T-helper 2 cell (primary cell): Measurements from ENCODE around the gene GOLT1B.
"Not testable (repeated sequence)": the region's sequence is repeated elsewhere in the genome, so short reads cannot be mapped to it uniquely, and the experiment has no call there.

Source experiments
- DNase-seq, 5 experiments: peaks; one replicate each; pipeline versions ENCODE4 v3.0.0 to v3.0.0-alpha.2; 2012 to 2022
- total RNA-seq, 2 donors: gene quantifications; one replicate each; lab custom pipeline; 2026; lab: John Stamatoyannopoulos, UW

Gene GOLT1B, protein sequence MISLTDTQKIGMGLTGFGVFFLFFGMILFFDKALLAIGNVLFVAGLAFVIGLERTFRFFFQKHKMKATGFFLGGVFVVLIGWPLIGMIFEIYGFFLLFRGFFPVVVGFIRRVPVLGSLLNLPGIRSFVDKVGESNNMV
- total RNA-seq = 35.9 to 41.9 reads per million in 2 donors

DNA sequence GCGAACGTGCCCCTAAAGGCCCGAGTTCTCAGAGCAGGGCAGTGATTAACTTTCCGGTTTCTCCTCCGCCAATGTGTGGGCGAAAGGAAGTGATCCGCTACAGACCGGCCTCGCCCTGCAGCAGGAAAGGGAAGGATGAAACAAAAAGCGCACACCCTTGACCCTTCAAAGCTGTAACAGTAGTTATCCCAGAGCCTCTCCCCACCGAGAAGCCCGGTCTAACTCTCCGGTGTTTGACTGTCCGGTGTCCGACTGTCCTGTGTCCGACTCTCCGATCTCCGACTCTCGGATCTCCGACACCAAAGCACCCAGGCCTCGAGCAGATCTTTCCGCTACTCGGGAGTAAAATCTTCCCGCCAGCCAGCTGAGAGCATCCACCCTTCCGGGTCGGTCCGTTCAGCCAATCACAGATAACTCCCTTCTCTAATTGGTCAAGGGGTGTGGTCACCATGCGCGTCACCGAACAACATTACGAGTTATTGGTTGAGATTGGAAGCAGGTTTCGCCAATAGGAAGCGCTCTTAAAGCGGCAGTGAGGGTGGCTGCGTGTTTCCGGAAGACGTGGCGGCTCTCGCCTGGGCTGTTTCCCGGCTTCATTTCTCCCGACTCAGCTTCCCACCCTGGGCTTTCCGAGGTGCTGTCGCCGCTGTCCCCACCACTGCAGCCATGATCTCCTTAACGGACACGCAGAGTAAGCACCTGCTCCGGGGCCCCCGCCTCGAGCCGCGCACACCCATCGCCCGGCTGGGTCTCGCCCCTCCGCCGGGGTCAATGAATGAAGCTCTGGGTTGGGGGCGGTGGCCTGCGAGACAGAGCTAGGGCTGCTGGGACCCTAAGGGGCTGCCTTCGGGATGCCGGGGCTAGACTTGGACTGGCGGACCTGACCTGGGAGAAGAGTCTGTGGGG lies at the start of gene GOLT1B, which contains the start of gene RECQL:
TSS of gene GOLT1B (plus strand) at position 532 of the 906 bp plus-strand sequence. CDS start at position 667, 135 bp downstream.
TSS of gene RECQL (minus strand) at position 378 of the 906 bp plus-strand sequence. CDS start 2,065 bp downstream, outside the sequence.
- DNase-seq = peak; percentile 59 to 98 (median 84)

DNA sequence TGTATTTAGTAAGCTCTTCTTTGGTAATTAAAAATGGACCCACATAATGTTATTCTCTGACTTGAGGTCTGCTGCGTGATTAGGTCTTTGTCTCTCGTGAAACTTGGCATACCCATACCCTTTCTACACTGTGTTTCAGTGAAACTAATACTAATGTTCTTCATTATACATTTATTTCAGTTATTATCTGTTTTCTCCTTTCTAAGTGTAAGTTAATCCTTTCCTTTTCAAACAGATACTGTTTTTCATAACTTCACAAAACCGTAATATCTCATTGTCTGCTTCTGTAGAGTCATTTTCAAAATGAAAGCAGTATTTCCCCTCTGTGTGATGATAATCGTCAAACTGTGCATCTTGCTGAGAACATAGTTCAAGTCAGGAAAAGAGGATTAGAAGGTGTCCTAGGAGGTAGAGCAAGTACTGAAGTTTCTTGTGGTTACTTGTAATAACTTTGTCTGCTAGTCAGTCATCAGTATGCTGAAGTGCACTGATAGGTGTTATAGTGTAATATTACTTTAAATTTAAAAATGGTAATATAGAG lies 48.2 kb upstream of the GOLT1B start:
- DNase-seq = peak in 1 of 5 experiments; percentile 88

DNA sequence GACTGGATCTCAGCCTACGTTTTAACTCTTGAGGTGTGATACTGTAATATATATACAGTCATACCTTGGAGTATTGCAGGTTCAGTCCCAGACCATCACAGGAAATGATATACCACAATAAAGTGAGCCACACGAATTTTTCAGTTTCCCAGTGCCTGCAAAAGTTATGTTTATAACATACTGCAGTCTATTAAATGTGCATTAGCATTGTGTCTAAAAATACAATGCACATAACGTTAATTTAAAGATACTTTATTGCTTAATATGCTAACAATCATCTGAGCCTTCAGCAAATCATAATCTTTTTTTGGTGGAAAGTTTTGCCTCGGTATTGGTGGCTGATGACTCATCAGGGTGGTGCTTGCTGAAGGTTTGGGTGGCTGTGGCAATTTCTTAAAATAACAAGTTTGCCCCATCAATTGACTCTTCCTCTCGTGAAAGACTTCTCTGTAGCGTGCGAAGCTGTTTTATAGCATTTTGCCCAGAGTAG lies 45.3 kb upstream of the GOLT1B start:
- DNase-seq = peak in 3 of 5 experiments; percentile 8 to 93 (median 41)

DNA sequence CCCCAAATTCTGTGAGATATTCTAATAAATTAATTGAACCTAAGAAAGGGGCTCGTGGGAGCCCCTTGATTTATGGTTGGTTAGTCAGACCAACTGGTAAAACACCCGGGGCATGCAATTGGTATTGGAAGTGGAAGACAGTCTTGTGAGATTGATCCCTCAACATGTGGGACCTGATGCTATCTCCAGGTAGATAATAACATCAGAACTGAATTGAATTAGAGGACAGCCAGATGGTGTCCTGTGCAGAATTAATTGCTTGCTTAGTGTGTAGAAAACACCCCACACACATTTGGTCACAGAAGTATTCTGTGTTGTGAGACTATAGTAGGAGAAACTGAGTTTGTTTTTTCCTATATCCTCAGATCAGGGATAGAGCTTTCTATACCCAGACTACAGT lies 42.1 kb upstream of the GOLT1B start:
- no peak for DNase-seq

DNA sequence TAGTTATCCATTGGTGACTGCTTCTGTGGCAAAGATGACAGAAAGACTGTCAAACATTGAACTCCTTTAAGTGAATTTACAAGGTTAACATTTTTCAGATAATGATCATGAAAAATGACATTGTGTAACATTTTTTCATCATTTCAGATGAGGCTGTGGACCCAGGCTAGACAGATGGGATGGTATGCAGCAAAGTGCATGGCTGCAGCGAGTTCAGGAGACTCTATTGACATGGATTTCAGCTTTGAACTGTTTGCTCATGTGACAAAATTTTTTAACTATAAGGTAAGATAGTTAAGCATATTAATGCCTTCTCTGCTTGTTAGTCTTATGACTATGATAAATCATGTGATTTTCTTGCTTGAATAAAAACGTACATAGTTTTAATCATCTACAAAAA lies 34.3 kb upstream of the GOLT1B start:
- not testable (repeated sequence) for DNase-seq

DNA sequence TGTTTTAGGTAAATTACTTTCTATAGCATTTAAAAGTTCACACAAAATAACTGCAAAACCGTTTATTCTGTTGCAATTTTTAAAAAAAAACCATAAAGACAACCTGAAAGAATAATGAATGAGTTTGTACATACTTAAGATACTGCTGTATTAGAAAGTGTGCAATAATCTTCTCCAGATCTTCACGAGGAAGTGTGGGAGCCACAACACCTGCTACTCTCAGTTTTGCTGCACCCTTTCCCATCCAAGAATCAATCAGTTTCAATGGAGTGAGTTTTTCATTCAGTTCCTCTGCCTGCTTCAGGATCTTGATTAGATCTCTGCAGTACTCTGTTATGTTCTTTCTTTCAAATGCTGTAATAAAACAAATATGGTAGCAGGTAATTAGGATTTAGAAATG lies 30.3 kb upstream of the GOLT1B start:
- DNase-seq = no peak

DNA sequence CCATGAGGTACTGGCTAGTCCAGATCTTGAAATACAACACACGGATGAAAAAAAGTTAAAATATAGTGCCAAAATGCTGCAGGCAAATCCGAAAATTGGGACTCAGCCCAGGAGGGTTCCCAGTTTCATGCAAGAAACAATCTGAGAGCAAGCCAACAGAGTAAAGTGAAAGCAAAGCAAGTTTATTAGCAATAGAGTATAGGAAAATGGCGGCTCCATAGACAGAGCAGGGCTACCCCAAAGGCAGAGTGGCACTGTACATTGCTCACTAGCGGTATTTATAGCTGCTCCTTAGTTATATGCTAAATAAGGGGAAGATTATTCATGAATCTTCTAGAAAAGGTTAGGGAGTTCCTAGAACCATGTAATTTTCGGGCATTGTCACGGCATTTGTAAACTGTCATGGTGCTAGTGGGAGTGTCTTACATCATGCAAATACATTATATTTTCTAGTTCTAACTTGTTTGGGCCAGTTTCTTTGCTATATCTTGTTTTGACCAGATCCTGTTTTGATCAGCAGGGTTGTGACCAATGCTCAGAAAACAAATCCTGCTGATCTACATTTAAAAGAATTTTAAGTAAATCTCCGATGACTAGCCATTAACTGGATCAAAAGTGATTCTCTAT lies 29.3 kb upstream of the GOLT1B start:
- no peak for DNase-seq

DNA sequence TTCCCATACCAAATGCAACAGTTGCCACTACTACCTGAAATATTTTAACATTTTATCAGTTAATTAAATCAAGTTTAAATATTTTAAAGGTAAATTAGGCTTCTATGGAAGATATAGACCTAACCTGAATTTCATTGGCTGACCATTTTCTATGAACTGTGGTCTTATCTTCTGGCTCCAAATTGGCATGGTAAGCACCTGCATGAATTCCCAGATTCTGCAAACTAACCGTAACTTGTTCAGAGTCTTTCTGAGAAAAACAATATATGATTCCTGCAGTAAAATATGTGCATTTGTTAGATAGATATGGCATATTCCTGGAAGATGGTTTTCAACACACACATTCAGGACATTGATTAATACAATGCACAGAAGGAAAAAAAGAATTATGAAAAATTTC lies 26.0 kb upstream of the GOLT1B start:
- DNase-seq = no peak

DNA sequence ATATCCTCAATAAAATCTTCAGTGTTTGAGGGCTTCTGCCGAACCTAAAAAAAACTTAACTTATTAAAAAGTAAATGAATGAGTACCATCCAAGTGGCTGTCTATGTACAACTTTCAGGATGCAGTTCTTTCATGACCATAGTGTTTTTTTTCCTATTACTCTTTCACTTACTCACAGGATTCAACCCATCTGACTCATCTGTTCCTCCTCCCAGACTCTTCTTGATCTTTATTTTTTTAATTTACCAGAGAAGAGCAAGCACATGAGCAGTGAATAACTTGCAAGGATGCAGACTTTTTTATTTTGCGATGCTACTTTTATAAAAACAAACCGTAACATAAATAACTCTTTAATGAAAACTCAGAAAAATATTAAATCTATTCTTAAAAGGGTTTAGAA lies 24.6 kb upstream of the GOLT1B start:
- DNase-seq = no peak

DNA sequence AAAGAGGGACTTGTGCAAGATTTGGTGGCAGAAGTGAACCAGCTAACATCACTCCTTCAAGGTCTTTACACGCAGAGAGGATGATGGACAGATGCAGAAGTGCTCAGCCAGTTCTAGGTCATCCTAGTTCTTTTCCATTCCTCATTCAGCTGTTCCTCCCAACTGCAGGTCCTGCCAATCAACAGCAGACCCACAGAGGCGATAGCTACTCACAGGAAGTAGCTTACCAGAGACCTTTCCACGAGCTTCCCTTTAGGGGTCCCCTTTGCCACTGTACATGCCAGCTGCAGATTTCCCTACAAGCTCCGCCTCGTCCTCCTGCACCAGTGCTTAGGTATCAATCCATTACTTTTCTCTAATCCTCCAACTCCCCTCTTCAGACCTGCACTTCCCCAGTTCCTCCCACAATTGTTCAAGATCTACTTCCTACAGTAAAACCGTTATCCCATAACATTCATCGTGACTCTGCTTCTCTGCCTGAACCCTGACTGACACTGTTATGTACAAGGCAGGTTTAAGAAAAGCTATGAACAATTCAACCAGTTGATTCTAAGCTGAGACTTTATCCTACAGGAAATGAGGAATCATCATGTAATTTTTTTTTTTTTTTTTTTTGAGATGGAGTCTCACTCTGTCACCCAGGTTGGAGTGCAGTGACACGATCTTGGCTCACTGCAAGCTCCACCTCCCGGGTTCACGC lies 22.7 kb upstream of the GOLT1B start:
- DNase-seq = no peak

DNA sequence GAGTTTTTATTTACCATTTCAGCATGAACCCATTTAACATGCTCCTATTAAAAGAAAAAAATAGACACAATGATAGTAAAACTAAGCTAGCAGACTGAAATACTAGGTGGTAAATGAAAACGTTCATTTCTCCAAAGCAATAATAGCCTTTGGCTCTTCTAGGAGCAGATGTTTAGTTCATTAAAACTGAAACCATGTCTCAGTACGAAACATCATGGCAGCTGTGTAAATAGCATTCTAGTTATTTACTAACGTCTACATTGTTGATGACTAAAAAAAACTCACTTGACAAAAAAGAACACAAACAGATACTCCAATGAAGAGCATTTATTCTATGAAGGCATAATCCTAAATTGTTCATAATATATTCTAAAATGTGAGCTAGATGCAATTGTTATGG lies 18.1 kb upstream of the GOLT1B start:
- DNase-seq = no peak

DNA sequence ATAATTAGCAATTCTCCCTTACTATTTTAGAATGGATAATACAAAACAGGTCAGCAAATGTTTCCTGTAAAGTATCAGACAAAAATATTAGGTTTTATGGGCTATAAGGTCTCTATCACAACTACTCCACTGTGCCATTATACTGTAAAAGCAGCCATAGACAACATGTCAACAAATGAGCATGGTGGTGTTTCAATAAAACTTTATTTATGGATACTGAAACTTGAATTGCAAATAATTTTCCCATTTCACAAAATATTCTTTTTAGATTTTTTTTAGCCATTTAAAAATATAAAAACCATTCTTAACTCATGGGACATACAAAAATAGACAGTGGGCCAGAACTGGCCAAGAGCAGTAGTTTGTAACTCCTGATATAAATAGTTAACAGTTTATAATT lies 15.6 kb upstream of the GOLT1B start:
- DNase-seq = no peak

DNA sequence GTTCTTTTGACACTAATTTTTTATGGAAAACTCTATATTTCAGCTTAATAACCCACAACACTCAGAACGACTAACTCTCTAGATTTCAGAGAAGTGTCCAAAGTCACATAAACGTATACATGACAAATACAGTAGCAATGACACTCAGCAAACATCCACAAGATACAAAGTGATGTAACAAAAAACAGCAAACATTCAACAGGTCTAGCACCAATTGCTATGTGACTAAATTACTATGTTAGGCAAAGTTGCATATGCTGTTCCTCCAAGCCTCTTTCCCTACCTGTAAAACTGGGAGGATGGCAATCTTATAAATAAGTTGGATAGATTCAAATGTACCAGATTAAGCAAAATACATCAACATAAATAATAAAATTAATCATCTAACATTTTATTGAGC lies 1.8 kb upstream of the GOLT1B start:
- no peak for DNase-seq

DNA sequence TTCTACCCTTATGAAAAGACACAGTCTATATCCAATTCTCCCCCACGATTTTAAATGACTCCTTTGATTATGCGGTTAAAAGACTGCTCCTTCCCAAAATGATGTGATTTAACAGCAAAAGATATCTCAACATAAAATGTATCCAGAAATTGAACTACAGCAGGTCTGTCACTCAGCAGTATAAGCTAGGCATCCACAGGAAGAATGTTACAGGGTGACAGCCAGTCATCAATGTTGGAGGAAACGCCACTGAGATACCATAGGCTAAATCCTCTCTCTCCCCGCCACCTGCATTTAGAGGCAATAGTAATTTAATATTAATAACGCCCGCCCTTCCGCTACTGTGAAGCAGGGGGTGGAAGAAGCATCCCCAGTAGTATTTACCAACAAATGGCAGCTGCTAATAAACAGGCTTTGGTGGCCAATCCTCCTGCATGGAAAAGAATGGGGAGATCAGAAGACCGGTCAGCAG lies 767 bp upstream of the GOLT1B start:
- no peak for DNase-seq

DNA sequence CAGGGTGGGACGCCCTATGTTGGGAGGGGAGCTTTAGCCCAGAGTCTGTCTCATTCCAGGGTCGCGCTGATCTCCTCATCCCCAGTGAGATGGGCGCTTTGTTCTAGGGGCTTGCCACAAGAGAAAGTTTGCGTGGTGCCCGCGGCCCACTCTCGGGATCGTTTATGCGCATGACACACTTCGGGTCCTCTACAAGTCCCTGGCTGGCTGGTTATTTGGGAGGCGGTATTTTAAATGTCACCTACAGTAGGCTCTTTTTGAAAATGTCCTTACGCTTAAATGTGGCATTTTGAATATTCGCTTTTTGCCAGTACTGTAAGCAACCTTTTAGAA lies 541 bp downstream of the GOLT1B start:
- peak in 4 of 5 experiments; percentile 10 to 60 (median 22) for DNase-seq

DNA sequence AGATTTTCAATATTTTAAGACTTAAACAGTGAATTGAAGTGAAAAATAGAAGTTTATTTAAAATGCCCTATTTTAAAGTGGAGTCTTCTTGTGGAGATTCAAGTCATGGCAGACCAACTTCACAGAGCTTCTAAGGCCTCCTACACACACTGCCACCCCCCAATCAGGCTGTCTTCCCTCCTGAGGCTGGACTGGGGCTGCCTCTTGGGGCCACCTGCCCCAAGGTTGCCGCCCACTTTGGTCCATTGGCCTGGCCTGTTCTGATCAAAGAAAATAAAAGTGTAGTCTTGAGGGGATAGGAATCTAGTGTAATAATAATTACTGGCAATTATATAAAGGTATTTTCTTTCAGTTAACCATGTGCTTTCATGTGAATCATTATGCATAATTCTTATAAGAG lies 1.3 kb downstream of the GOLT1B start:
- no peak for DNase-seq

DNA sequence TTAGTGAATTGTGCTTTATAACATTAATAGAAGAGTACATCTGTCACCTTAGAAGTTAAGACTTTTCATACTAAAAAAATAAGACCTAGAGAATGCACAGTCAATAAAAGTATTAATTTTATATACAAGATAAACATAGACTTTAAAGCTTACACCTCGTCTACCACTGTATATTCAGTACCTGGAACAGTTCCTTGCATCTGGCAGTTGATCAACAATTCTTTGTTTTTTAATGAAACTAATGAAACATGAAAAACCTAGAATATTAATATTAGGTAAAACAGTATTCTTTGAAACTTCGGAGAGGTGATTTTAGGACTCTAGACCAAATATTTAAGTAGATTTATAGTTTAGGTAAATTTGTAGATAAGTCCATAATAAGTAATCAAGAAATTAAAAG lies 4.3 kb downstream of the GOLT1B start:
- no peak for DNase-seq

DNA sequence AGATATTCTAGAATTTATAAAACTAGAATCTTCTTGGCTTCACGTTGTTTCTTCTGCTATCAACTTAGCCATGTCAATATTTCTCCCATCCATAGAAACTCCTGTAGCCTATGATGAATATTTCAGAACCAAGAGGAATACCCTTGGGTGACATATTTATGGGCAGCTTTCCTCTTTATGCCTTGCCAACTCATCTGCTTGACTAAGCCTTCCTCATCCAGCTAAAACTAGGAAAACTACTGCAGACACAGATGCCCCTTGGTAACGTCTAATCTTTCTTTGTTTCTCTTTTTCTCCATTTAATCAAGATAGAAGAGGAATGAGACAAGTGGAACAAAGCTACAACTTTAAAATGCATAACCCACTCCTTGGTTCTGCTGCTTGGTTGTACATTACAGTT lies 6.3 kb downstream of the GOLT1B start:
- no peak for DNase-seq

DNA sequence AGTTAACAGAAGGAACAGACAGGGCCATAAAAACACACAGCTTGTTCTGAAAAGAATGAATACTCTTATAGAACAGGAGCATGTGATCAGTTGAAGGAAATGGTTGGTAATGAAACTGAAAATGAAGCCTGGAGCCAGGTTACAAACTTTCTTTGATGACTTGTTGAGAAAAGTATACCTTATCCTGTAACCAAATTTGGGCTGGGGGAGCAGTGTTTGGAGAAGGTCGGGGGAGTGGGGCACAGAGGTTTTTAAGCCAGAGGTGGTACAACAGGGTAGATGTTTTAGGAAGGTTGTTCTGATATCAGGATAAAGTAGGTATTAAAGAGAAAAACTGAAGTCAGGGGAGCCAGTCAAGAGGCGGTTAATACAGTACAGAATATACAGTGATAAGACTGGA lies 8.2 kb downstream of the GOLT1B start:
- DNase-seq = peak in 1 of 5 experiments; percentile 70

DNA sequence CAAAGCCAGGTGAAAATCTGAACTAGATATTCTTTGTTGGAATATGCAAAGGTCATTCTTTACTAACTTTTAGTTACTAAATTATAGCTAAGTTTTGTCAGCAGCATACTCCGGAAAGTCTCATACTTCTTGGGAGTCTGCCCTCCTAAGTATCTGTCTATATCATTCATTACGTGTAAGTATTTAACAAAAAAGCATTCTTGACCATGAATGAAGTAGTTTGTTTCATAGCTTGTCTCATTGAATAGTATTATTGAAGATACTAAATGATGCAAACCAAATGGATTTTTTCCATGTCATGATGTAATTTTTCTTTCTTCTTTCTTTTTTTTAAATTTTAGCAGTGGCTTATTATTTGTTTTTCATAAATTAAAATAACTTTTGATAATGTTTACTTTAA lies 14.7 kb downstream of the GOLT1B start:
- no peak for DNase-seq

DNA sequence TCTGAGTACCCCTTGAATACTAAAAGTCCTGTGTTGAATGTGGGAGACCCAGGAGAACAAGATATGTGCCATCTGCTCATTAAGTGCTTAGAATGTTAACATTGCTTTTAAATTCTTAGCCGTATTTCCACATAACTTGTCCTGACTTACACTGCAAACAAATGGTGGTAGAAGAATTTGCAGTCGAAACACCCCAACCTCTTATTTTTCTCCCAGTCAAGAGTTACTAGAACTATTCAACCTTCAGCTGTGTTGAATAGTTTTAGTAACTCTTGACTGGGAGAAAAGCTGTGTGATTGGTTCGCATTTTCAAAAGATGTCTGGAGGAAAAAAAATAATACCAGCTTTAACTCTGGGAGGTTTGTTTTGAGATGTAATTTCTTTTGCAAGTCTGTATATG lies 16.9 kb downstream of the GOLT1B start:
- no peak for DNase-seq

DNA sequence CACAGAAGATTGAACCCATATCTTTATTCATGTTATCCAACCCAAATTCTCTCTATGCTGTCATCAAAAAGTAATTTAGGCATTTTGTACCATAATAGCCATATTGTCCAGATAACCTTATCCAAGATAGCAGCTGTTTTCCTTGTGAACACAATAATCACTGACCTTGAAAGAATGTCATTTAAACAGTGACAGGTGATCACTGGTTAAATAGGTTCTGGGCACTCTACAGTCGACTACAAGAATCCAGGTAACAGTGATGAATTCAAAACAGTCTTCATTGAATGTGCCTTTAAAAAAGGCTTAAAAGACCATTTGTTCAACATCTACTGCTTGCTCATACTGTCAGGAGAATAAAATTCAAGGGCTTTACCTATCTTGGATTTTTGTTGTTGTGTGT lies 20.0 kb downstream of the GOLT1B start:
- no peak for DNase-seq

DNA sequence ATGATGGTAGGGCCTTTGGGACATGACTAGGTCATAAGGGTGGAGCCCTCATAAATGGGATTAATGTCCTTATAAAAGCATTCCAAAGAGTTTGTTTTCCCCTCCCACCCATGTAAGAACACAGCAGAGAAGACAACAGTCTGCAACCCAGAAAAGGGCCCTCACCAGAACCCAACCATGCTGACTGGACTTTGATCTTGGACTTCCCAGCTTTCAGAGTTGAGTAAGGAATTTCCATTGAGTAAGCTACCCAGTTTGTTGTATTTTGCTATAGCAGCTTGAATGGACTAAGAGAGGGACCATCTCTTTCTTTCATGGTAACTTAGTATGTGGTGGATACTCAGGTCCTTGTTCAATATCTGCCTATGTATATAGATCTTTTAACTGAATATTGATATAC lies 21.6 kb downstream of the GOLT1B start:
- DNase-seq = no peak
